Fibroblast of lung (primary cell): Measurements from ENCODE around the gene SPRR2A. TPM values are rescaled to one million over a fixed set of nuclear protein-coding genes. Genes with fewer than 3 reads are reported as not detected.

Experiments
- DNase-seq, 2 donors: peaks; one replicate each; pipeline versions ENCODE4 v3.0.0 to v3.0.0-alpha.2; 2010; ENCODE audit warnings: low read depth in 2 of 2
- H2AFZ ChIP-seq: 2 replicates; pipeline ENCODE4 v1.5.1; 2012; ENCODE audit warnings: low read length, control low read depth, inconsistent platforms
- H3K27ac ChIP-seq: 2 replicates; pipeline ENCODE4 v1.5.1; 2011; ENCODE audit warnings: low read length, control low read depth; ENCODE audit not compliant: insufficient read depth
- H3K27me3 ChIP-seq: 2 replicates; pipeline ENCODE4 v1.5.1; 2011; ENCODE audit warnings: mild to moderate bottlenecking, low read length; ENCODE audit not compliant: control insufficient read depth, insufficient read depth
- H3K36me3 ChIP-seq: 2 replicates; pipeline ENCODE4 v1.5.1; 2011; ENCODE audit warnings: low read length; ENCODE audit not compliant: control insufficient read depth, insufficient read depth
- H3K4me1 ChIP-seq: 2 replicates; pipeline ENCODE4 v1.5.1; 2011; ENCODE audit warnings: low read length; ENCODE audit not compliant: control insufficient read depth, insufficient read depth; ENCODE audit errors: extremely low read depth
- H3K4me2 ChIP-seq: 2 replicates; pipeline ENCODE4 v1.5.1; 2011; ENCODE audit warnings: low read length, control low read depth; ENCODE audit not compliant: insufficient read depth; ENCODE audit errors: extremely low read depth
- H3K4me3 ChIP-seq, 4 experiments: fragments of 200-600 bp in 1 of 4; sonication (generic) in 1 of 4; replicated peaks in 1 of 4; 2 replicates each; pipeline ENCODE4 v1.5.1; 2011 to 2016; ENCODE audit warnings: low read length in 4 of 4, low read depth in 3 of 4, mild to moderate bottlenecking in 3 of 4, control low read depth in 2 of 4, inconsistent platforms in 1 of 4, mixed read lengths in 1 of 4; ENCODE audit not compliant: insufficient read depth in 1 of 4; ENCODE audit errors: control extremely low read depth in 1 of 4
- H3K79me2 ChIP-seq: 2 replicates; pipeline ENCODE4 v1.5.1; 2012; ENCODE audit warnings: mild to moderate bottlenecking, low read length, inconsistent platforms; ENCODE audit not compliant: control insufficient read depth, insufficient read depth
- H3K9ac ChIP-seq: 2 replicates; pipeline ENCODE4 v1.5.1; 2011; ENCODE audit warnings: mild to moderate bottlenecking, low read length, control low read depth; ENCODE audit not compliant: insufficient read depth
- H3K9me3 ChIP-seq: 2 replicates; pipeline ENCODE4 v1.5.1; 2012; ENCODE audit warnings: low read depth, low read length; ENCODE audit not compliant: control insufficient read depth, insufficient read depth
- H4K20me1 ChIP-seq: 2 replicates; pipeline ENCODE4 v1.5.1; 2011; ENCODE audit warnings: low read length; ENCODE audit not compliant: control insufficient read depth, insufficient read depth; ENCODE audit errors: extremely low read depth
- CTCF ChIP-seq, 2 donors: IDR thresholded peaks in 1 of 2; conservative IDR thresholded peaks in 1 of 2; 1 replicate in 1 of 2; 2 replicates in 1 of 2; pipeline ENCODE4 v1.5.1; 2011 to 2012; ENCODE audit warnings: low read length in 2 of 2, control low read depth in 1 of 2, inconsistent platforms in 1 of 2, low read depth in 1 of 2, mild to moderate bottlenecking in 1 of 2
- EZH2 ChIP-seq: IDR thresholded peaks from 2 replicates; pipeline ENCODE4 v1.5.1; 2012; ENCODE audit warnings: low read length, control low read depth, mild to moderate bottlenecking; ENCODE audit errors: missing control alignments
- polyA plus RNA-seq, 2 donors: library from polyadenylated mRNA; depleted of rRNA in 1 of 2; stranded (reverse) in 1 of 2; unstranded in 1 of 2; fragments of >200 nt; gene quantifications; 2 replicates each; pipeline ENCODE4 v1.2.1, GENCODE V29; 2011 to 2012; ENCODE audit warnings: missing spikeins in 1 of 2
- total RNA-seq: library from RNA; depleted of rRNA; stranded (reverse); fragments of >200 nt; gene quantifications from 2 replicates; pipeline ENCODE4 v1.2.1, GENCODE V29; 2014

Gene SPRR2A
- total and polyA plus RNA-seq, 2 donors (not counting 1 experiment from before 2014, with no cell fraction given) = not detected

GRCh38 chr1:153081736-153082135, 24.4 kb upstream of the SPRR2A start:
- Histone ChIP-seq H2AFZ (no peak overlapping the region), H3K4me2 (no peak overlapping the region), H3K36me3 (no peaks in the 10 kb centered on the region), H3K79me2 (no peaks in the 10 kb centered on the region), H3K27me3 (no peaks in the 10 kb centered on the region), H3K27ac (no peak overlapping the region), H3K9me3 (no peaks in the 10 kb centered on the region), H3K4me1 (no peaks in the 10 kb centered on the region), H4K20me1 (no peaks in the 10 kb centered on the region), H3K9ac (no peak overlapping the region), H3K4me3 (no peak overlapping the region)
- DNase-seq = peak in 1 of 2 donors; percentile 19
- TF ChIP-seq CTCF (conservative IDR thresholded peaks at IDR 0.05 in 1 of 2, IDR thresholded peaks at IDR 0.05 in 1 of 2; ENCODE audit: low read depth in 1 of 2, low read length in 2 of 2) (no peak), EZH2 (no peak)

DNA sequence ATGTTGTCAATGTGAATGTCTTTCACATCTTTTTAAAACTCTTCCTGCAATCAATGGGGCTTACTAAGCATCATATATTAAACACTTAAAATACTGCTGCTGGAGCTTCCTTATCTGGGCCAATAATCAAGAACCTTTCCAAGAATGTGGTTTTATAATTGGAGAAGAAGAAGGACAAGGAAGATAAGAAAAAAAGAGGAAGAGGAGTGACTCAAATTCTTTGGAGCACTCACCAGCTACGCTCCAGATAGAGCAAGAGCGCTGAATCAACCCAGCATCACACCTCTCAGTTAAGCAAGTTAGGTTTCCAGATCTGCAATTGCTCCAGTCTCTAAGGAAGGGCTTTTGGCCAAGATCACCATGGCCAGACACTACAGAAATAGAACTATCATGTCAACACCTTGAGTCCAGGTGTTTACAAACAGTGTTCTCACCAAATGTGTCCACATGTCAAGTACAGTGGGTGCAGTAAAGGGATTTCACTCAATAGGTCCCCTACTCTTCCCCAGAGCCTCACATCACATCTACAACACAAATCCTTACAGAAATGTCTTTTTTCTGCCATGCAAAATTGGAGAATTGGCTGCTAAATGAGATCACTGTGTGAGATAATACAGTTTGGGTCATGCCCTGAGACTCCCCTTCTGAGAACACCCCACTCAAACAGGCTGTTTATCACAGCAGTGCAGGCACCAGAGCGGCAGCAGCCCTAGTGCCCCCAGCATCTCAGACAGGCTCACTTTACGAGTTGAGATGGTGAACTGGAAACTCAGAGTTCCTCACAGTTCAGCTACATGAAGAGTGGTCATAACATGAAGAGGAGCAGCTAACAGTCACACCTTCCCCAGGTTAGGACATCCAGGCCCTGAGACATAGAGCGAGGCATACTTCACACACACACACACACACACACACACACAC, 15.8 kb upstream of the SPRR2A start:
- Histone ChIP-seq H2AFZ (no peak overlapping the region), H4K20me1 (no peaks in the 10 kb centered on the region), H3K27me3 (no peaks in the 10 kb centered on the region), H3K4me3 (no peak overlapping the region), H3K4me2 (no peak overlapping the region), H3K9me3 (no peaks in the 10 kb centered on the region), H3K9ac (no peak overlapping the region), H3K79me2 (no peaks in the 10 kb centered on the region), H3K4me1 (no peaks in the 10 kb centered on the region), H3K27ac (no peak overlapping the region), H3K36me3 (no peaks in the 10 kb centered on the region)
- DNase-seq = no peak
- no peak for TF ChIP-seq EZH2
- TF ChIP-seq CTCF (conservative IDR thresholded peaks at IDR 0.05 in 1 of 2, IDR thresholded peaks at IDR 0.05 in 1 of 2; ENCODE audit: low read depth in 1 of 2, low read length in 2 of 2) = no peak

DNA sequence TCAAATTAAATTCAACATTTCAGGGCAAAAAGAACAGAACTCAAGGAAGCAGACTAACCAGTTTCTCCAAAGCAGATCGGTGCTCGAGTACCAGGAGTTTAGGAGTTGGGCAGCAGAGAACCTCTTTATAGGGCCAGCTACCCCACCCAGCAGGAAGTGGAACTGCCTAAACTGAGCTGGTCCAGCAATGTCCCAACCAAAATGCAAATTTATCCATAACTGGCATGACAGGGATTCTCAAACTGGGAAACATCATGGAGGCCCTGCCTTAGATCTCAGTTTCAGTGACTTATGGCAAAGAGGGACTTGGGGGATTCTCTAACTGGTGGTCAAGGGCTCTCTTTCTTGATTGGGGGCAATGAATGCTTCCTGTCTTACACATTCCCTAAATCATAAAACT, 14.2 kb upstream of the SPRR2A start, which contains the start of gene SPRR2B:
TSS of gene SPRR2B (minus strand) at position 101 of the 400 bp plus-strand sequence. CDS start 772 bp downstream, outside the sequence.
- H3K79me2 ChIP-seq = no peaks in the 10 kb centered on the region

More for the DNA sequence above, 14.2 kb upstream of the SPRR2A start, which contains the start of gene SPRR2B:
- H3K9ac ChIP-seq = no peak within 1 kb of the TSS
- no peak for TF ChIP-seq EZH2
- no peak for TF ChIP-seq CTCF (conservative IDR thresholded peaks at IDR 0.05 in 1 of 2, IDR thresholded peaks at IDR 0.05 in 1 of 2; ENCODE audit: low read depth in 1 of 2, low read length in 2 of 2)
- no peak within 1 kb of the TSS for H3K4me2 ChIP-seq
- no peaks in the 10 kb centered on the region for H3K36me3 ChIP-seq
- no peak for DNase-seq
- H3K4me3 ChIP-seq = no peak within 1 kb of the TSS
- no peak within 1 kb of the TSS for H3K27ac ChIP-seq
- H4K20me1 ChIP-seq = no peaks in the 10 kb centered on the region
- no peaks in the 10 kb centered on the region for H3K27me3 ChIP-seq
- no peaks in the 10 kb centered on the region for H3K4me1 ChIP-seq
- H2AFZ ChIP-seq = no peak within 1 kb of the TSS
- H3K9me3 ChIP-seq = no peaks in the 10 kb centered on the region
